Fibroblast of the conjunctiva (primary cell): Measurements from ENCODE around the gene MRPL27.
A peak's percentile ranks its signal among the peaks of the same experiment; 100 is the strongest.
"Not testable (repeated sequence)": the region's sequence is repeated elsewhere in the genome, so short reads cannot be mapped to it uniquely, and the experiment has no call there.

Experiments
- DNase-seq: peaks from one replicate; pipeline ENCODE4 v3.0.0-alpha.2; 2010; ENCODE audit warnings: low read depth

Gene MRPL27

GRCh38 chr17:50345432-50346312 lies 27.3 kb downstream of the MRPL27 start, which contains the start of gene XYLT2:
Gene XYLT2, plus strand, starts transcription at chr17:50346126. Its CDS starts 15 bp downstream, at chr17:50346141.
- DNase-seq, result peak; percentile 40

- no peak for DNase-seq
Observed at GRCh38 chr17:50344731-50345365, 28.1 kb downstream of the MRPL27 start.

GRCh38 chr17:50339381-50339780 lies 33.6 kb downstream of the MRPL27 start:
- no peak for DNase-seq

- DNase-seq, result no peak
Observed at GRCh38 chr17:50338645-50339044, 34.3 kb downstream of the MRPL27 start.

GRCh38 chr17:50337956-50338355 lies 35.0 kb downstream of the MRPL27 start:
- no peak for DNase-seq

- not testable (repeated sequence) for DNase-seq
Observed at GRCh38 chr17:50333291-50334057, 39.5 kb downstream of the MRPL27 start.

GRCh38 chr17:50332196-50332595 lies 40.8 kb downstream of the MRPL27 start:
- DNase-seq, result no peak

GRCh38 chr17:50331085-50331791 lies 41.7 kb downstream of the MRPL27 start:
- peak; percentile 78 for DNase-seq

- no peak for DNase-seq
Observed at GRCh38 chr17:50330151-50330775, 42.7 kb downstream of the MRPL27 start.

GRCh38 chr17:50329716-50330115 lies 43.3 kb downstream of the MRPL27 start:
- no peak for DNase-seq

GRCh38 chr17:50328363-50329325 lies 44.3 kb downstream of the MRPL27 start:
- no peak for DNase-seq

- no peak for DNase-seq
Observed at GRCh38 chr17:50326831-50327364, 46.1 kb downstream of the MRPL27 start.

GRCh38 chr17:50325906-50326305 lies 47.1 kb downstream of the MRPL27 start:
- no peak for DNase-seq

GRCh38 chr17:50323060-50323459 lies 49.9 kb downstream of the MRPL27 start:
- DNase-seq, result no peak

GRCh38 chr17:50322271-50322670 lies 50.7 kb downstream of the MRPL27 start:
- no peak for DNase-seq

GRCh38 chr17:50319306-50320004 lies 53.5 kb downstream of the MRPL27 start:
- DNase-seq, result no peak

GRCh38 chr17:50318501-50319285 lies 54.3 kb downstream of the MRPL27 start:
- DNase-seq, result no peak
